Pancreas (tissue), 10 donors: ENCODE results near the gene INSYN2A. TPM values are rescaled to one million over a fixed set of nuclear protein-coding genes. Genes with fewer than 3 reads are reported as not detected.

ENCODE experiments used
- ATAC-seq, 4 donors: fragments of 200-7000 bp; cut with Tn5 transposase; one replicate each; pipeline versions ENCODE4 v1.8.0 to v1.9.1; 2020; ENCODE audit warnings: mild to moderate bottlenecking in 4 of 4, moderate library complexity in 4 of 4
- DNase-seq, 6 donors: peaks; one replicate each; pipeline ENCODE4 v3.0.0-alpha.2; 2020
- FAIRE-seq: peaks from 2 replicates; lab custom pipeline; 2012; peaks lifted over from hg19 to GRCh38; lab: Jason Lieb, UNC
- H3K27ac ChIP-seq, 4 donors: fragments of 200-600 bp; sonication (generic); 1 replicate in 3 of 4; 2 replicates in 1 of 4; pipeline versions ENCODE4 v1.5.0 to v1.8.0; 2020
- H3K27me3 ChIP-seq, 4 donors: fragments of 200-600 bp; one replicate each; pipeline ENCODE4 v1.8.0; 2021
- H3K36me3 ChIP-seq, 3 donors: fragments of 200-600 bp; sonication (generic) in 1 of 3; one replicate each; pipeline versions ENCODE4 v1.5.0 to v1.8.0; 2020 to 2021
- H3K4me1 ChIP-seq, 3 donors: fragments of 200-600 bp; one replicate each; pipeline ENCODE4 v1.8.0; 2021
- H3K4me3 ChIP-seq, 4 donors: fragments of 200-600 bp; sonication (generic) in 2 of 4; one replicate each; pipeline versions ENCODE4 v1.5.0 to v1.8.0; 2020 to 2021
- H3K9me3 ChIP-seq, 4 donors: fragments of 200-600 bp; one replicate each; pipeline ENCODE4 v1.8.0; 2021
- WGBS, 2 donors: extraction: QIAGEN DNeasy Blood & Tissue Kit; methylation state at CpG; one replicate each; pipeline ENCODE4 v1.1.7; 2013; 5-methylcytosine and 5-hydroxymethylcytosine counted together
- intact Hi-C, 3 donors: fragments of 100-400 bp; cut with DNase I; formaldehyde crosslinking; loops; one replicate each; pipeline versions ENCODE4 v1.11.1 to v1.14.2; 2022
- polyA plus RNA-seq, 2 donors: library from polyadenylated mRNA; stranded (reverse); fragments of 200-250 nt; gene quantifications; one replicate each; pipeline ENCODE4 v1.2.3, GENCODE V29; 2013
- total RNA-seq, 6 donors: library from RNA; stranded (reverse); fragmentation: NEBNext Ultra II Directional in 4 of 6; extraction: Animal tissue kit (Norgen Biotek cat#: 25700) in 4 of 6; gene quantifications; one replicate each; pipeline versions ENCODE4 v1.2.1 to v1.2.4, GENCODE V29; 2021 to 2023
- TF ChIP-seq, protein P1 (sequence below), 4 donors: fragments of 200-600 bp; sonication (generic) in 3 of 4; IDR thresholded peaks; one replicate each; pipeline versions ENCODE4 v1.5.0 to v1.8.0; 2021; ENCODE audit warnings: antibody characterized with exemption in 4 of 4
- donor health status: healthy with polysubstance abuse.
- donor health status: DM: no; HTN: no; CAD: no; lungs with moderate emphysema.
- donor health status: DM: no; HTN: no; CAD: no.
- donor health status: control.
- donor health status: control.
- donor health status: Bipolar disorder and iron deficiency.
- donor health status: DM: yes; HTN: yes; CAD: no.
- donor health status: DM: no; HTN: no; CAD: no.
- donor health status: DM: no; HTN: no; CAD: no.
- donor health status: DM: yes; HTN: yes; CAD: no.

The INSYN2A gene
- total and polyA plus RNA-seq, 8 donors = 0.02 to 0.09 (median 0.08) TPM; not detected in 4

DNA sequence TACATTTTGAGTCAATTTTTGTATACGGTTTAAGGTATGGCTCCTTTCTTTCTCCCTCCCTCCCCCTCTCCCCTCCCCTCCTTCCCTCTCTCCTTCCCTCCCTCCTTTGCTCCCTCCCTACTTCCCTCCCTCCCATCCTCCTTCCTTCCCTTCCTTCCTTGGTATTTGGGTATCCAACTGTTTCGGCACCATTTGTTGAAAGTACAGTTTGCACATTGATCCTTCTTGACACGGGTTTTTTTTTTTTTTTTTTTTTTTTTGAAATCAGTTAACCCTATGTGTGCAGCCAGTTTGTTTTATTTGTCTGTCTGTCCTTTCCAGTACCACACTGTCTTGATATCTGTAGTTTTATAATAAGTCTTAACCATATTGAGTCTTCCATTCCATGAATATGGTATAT lies 39.9 kb upstream of the INSYN2A start:
- Histone ChIP-seq H3K4me3 (no peak overlapping the region), H3K9me3 (no peaks in the 10 kb centered on the region), H3K4me1 (no peaks in the 10 kb centered on the region), H3K27me3 (no peaks in the 10 kb centered on the region), H3K27ac (no peak overlapping the region), H3K36me3 (no peaks in the 10 kb centered on the region)
- FAIRE-seq (no peak), DNase-seq (no peak), ATAC-seq (no peak)
- TF ChIP-seq, protein P1, sequence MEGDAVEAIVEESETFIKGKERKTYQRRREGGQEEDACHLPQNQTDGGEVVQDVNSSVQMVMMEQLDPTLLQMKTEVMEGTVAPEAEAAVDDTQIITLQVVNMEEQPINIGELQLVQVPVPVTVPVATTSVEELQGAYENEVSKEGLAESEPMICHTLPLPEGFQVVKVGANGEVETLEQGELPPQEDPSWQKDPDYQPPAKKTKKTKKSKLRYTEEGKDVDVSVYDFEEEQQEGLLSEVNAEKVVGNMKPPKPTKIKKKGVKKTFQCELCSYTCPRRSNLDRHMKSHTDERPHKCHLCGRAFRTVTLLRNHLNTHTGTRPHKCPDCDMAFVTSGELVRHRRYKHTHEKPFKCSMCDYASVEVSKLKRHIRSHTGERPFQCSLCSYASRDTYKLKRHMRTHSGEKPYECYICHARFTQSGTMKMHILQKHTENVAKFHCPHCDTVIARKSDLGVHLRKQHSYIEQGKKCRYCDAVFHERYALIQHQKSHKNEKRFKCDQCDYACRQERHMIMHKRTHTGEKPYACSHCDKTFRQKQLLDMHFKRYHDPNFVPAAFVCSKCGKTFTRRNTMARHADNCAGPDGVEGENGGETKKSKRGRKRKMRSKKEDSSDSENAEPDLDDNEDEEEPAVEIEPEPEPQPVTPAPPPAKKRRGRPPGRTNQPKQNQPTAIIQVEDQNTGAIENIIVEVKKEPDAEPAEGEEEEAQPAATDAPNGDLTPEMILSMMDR (IDR thresholded peaks at IDR 0.05) = no peak
- intact Hi-C loops = no loop called here
- 70 to 77% methylated on average over 3 of the region's 3 CpGs for WGBS, 2 donors

DNA sequence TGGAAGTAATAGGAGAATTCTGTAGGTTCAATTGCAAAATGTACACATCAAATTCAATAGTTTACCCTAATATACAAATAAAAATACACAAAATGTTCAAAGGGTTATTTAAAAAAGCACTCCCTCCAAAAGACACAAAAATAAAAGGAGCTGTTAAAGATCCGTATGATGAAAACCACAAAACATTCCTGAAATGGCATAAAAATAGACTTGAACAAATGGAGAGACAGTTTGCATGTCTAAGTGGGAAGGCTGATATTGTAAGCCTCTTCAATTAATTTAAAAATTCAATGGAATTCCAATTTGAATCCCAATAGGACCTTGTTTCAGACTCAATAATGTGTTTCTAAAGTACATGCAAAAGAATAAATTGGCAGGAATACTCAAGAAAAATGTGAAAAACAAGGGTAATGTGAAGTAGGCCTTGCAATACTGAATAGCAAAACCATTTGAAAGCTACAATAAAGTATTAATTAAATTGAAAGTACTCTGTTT lies 38.0 kb upstream of the INSYN2A start:
- ATAC-seq = no peak
- no peak overlapping the region for H3K27ac ChIP-seq
- no peaks in the 10 kb centered on the region for H3K9me3 ChIP-seq
- intact Hi-C loops = no loop called here
- H3K27me3 ChIP-seq = no peaks in the 10 kb centered on the region
- no peak overlapping the region for H3K4me3 ChIP-seq
- TF ChIP-seq, protein P1 (IDR thresholded peaks at IDR 0.05) = no peak
- no peak for FAIRE-seq
- no peaks in the 10 kb centered on the region for H3K36me3 ChIP-seq
- 86 to 89% methylated on average over 1 of the region's 1 CpG for WGBS, 2 donors
- no peak for DNase-seq
- H3K4me1 ChIP-seq = no peaks in the 10 kb centered on the region

DNA sequence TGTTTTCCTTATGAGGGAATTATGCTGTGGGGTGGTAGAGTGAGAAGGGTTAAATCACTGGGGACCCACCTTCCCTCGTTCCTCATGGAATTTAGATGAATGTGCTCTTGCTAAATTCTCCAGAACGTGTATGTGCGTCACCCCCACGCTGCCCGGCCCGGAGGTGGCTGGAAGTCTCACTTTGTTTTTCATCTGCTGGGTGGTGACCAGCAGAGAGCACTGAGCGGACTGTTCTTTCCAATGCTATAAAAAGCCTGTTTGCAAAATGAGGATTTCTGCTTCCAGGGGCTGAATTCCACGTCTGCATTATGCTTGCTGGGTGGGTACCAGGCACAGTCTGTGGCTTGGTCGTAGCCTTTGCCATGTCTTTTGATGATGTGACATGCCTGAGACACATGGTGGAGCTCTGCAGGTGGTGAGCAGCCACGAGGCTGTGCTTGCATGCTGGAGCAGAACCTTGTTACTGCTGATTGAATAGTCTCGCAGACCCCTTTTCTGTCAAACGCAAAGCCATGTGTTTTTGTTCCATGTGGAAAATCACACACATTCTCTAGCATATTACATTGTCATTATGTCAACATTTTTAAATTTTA lies 31.9 kb upstream of the INSYN2A start:
- peak in 3 of 4 donors; percentile 43 to 49 (median 44) for ATAC-seq

DNA sequence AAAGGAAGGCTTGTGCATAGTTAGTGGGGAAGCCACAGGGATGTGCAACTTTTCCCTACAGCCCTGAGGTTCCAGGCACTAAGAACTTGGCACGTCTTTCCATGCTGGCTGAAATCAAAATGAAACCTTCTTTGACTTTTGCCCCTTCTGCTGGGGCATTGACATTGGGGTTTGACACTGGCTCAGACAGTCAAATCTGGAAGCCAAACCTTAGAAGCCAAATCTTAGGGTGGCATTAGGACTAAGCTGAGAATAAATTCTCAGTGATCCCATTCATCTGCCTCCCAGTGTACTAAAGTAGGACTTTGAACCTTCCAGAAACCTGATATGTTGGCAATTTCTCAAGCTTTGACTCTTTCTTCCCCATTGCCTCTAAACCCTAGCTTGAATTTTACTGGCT lies 31.3 kb upstream of the INSYN2A start:
- H3K9me3 ChIP-seq = no peaks in the 10 kb centered on the region
- H3K4me1 ChIP-seq = no peaks in the 10 kb centered on the region
- 29 to 32% methylated on average over 1 of the region's 1 CpG for WGBS, 2 donors
- intact Hi-C loops = no loop called here
- peak; percentile 85 to 91 (median 86) for ATAC-seq
- FAIRE-seq = no peak
- TF ChIP-seq, protein P1 (IDR thresholded peaks at IDR 0.05) = no peak
- no peaks in the 10 kb centered on the region for H3K36me3 ChIP-seq
- no peak overlapping the region for H3K4me3 ChIP-seq
- no peak for DNase-seq
- H3K27ac ChIP-seq = no peak overlapping the region
- no peaks in the 10 kb centered on the region for H3K27me3 ChIP-seq

More for the DNA sequence above, 31.9 kb upstream of the INSYN2A start:
- H3K27me3 ChIP-seq = no peaks in the 10 kb centered on the region
- no peak overlapping the region for H3K4me3 ChIP-seq
- no peak overlapping the region for H3K27ac ChIP-seq
- no peaks in the 10 kb centered on the region for H3K36me3 ChIP-seq
- WGBS, 2 donors = 42 to 48% methylated on average over 12 of the region's 12 CpGs
- DNase-seq = no peak
- H3K9me3 ChIP-seq = no peaks in the 10 kb centered on the region
- TF ChIP-seq, protein P1 (IDR thresholded peaks at IDR 0.05) = no peak
- no peak for FAIRE-seq
- no peaks in the 10 kb centered on the region for H3K4me1 ChIP-seq
- intact Hi-C loops = no loop called here

DNA sequence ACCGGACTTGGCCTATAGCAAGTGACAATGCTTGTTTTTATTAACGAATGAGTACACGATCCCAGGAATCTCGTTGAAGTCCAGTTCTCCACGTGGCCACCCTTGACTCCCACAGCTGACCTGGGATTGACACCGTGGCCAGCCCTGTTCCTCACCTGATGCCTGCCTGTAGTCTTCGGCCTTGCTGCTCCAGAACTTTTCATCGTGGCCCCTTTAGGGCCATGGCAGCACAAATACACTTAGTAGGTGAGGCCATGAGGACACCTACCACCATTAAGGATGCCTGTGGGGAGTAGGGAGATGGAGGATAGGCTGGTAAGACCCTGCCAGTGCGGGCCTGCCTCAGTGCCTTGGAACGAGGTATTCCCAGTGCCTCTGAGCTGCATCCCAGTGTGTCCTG lies 30.6 kb upstream of the INSYN2A start:
- Histone ChIP-seq H3K4me3 (no peak overlapping the region), H3K27ac (no peak overlapping the region), H3K9me3 (no peaks in the 10 kb centered on the region), H3K4me1 (no peaks in the 10 kb centered on the region), H3K36me3 (no peaks in the 10 kb centered on the region), H3K27me3 (no peaks in the 10 kb centered on the region)
- intact Hi-C loops = no loop called here
- ATAC-seq (peak in 1 of 4 donors; percentile 8), DNase-seq (no peak), FAIRE-seq (no peak)
- 91 to 97% methylated on average over 10 of the region's 10 CpGs for WGBS, 2 donors
- TF ChIP-seq, protein P1 (IDR thresholded peaks at IDR 0.05) = no peak
